Measurements from ENCODE around the gene CAPN9. TPM values are rescaled to one million over a fixed set of nuclear protein-coding genes. Genes with fewer than 3 reads are reported as not detected.
"Not testable (repeated sequence)": the region's sequence is repeated elsewhere in the genome, so short reads cannot be mapped to it uniquely, and the experiment has no call there.

CAPN9 gene
- polyA plus RNA-seq, 3 donors = 0.54 to 2.6 (median 0.97) TPM

DNA sequence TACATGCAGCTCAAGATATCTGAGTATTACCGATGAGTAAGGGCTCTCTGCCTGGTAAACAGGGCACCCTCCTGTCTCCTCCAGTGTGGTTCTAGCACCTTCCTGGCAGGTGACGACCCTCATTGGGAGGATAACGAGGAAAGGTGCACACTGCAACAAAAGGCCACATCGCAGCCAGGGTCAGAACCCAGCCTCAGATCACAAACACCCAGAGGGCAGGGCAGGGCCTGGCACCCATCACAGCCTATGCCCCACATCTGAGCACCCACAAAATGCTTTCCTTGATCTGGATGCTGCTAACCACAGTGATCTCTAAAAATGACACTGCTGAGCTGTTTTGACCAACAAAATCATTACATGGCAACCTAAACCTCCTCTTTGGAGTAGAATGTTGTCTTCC lies 97.4 kb downstream of the CAPN9 start:
- no peak for DNase-seq (ENCODE audit: low read depth in 3 of 3, low spot score in 2 of 3)

- not testable (repeated sequence) for DNase-seq (ENCODE audit: low read depth in 3 of 3, low spot score in 2 of 3)
Measured at GRCh38 chr1:230845184-230845583, 98.0 kb downstream of the CAPN9 start.

DNA sequence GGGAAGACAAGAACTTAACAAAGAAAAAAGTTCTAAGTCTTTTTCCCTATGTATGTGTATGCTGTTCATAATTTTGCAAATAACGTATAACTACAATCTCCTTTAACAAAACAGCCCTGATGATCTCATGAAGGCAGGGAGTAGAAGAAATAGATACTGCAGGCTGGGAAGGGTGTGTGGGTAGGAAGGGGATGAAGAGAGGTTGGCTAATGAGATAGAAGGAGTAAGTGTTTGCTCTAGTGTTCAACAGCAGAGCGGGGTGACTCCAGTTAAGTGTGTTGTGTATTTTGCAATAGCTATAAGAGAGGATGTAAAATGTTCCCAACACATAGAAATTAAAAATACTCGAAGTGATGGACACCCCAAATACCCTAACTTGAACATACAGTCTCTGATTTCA lies 101.0 kb downstream of the CAPN9 start:
- DNase-seq (ENCODE audit: low read depth in 3 of 3, low spot score in 2 of 3) = no peak

GRCh38 chr1:230849451-230850224 lies 102.5 kb downstream of the CAPN9 start:
- no peak for DNase-seq (ENCODE audit: low read depth in 3 of 3, low spot score in 2 of 3)

DNA sequence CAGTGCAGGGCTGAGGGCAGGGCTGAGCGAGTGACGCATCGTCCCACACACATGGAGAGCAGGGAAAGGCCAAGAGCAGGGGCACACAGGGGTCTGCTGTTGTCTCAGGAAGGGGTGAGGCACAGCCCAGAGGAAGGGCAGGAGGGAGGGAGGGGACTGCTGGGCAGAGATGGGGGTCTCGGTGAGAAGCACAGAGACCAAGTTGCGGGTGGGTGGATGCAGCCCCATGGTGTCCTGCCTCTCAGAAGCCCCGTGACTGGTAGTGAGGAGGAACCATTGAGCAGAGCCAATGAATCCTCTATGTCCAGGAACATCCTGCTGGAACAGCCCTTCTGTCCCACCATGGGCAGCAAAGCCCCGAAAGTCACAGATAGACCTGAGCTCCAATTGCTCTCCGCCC lies 103.4 kb downstream of the CAPN9 start:
- DNase-seq (ENCODE audit: low read depth in 3 of 3, low spot score in 2 of 3) = no peak

- DNase-seq (ENCODE audit: low read depth in 3 of 3, low spot score in 2 of 3) = no peak
Measured at GRCh38 chr1:230851291-230851691, 104.1 kb downstream of the CAPN9 start.

Other genes with a start within 250 kb of the CAPN9 start
- 10 to 100 TPM; 31.5 to 33.7 (median 32.2) TPM for gene COG2, start 104.9 kb upstream of the CAPN9 start, polyA plus RNA-seq (ENCODE audit: insufficient read length in 3 of 3)
- 10 to 100 TPM; 16.0 to 45.9 (median 38.1) TPM for gene AGT, start 33.3 kb upstream of the CAPN9 start, polyA plus RNA-seq (ENCODE audit: insufficient read length in 3 of 3)
- gene C1orf198, start 121.1 kb downstream of the CAPN9 start, polyA plus RNA-seq (ENCODE audit: insufficient read length in 3 of 3) = 10 to 100 TPM; 76.1 to 85.0 (median 80.5) TPM
- 10 to 100 TPM; 16.8 to 21.0 (median 17.8) TPM for gene TTC13, start 231.5 kb downstream of the CAPN9 start, polyA plus RNA-seq (ENCODE audit: insufficient read length in 3 of 3)
- 10 to 100 TPM; 28.5 to 33.1 (median 30.5) TPM for gene ARV1, start 231.7 kb downstream of the CAPN9 start, polyA plus RNA-seq (ENCODE audit: insufficient read length in 3 of 3)

All from right renal cortex interstitium (tissue), 3 donors.